Measurements from ENCODE around the gene ARPC5L.
"Not testable (repeated sequence)": the region's sequence is repeated elsewhere in the genome, so short reads cannot be mapped to it uniquely, and the experiment has no call there.

The ARPC5L gene

DNA sequence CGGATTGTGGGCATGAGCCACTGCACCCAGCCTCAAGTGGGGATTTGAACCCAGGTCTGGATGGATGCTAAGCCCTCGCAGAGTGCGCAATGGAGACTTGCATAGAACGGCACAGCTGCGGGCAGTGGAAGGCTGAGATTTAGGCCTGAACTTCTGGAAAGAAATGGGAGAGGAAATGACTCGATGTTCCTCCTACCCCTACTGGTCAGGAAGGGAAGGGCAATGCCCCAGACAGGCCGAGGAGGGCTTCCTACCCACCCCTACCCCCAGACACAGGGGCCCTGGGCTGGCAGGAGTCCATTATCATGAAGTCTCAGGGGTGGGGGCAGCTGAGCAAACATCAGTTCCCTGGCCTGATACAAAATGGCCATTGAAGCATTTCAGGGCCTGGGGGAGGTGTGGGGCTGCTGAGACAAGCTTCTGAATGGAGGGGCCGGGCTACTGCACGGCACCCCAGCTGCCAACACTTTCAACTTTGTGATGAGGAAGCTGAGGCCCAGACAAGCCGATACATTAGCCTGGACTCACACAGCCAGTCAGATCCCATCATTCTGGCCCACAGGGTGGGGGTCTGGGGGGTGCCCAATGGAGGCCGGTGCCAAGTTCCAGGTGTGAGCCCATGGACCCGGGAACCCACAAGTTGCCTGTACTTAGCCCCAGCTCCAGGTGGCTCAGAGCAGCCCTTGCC is 22.2 kb upstream of the ARPC5L start:
- DNase-seq (ENCODE audit: extremely low read depth, insufficient read length), result no peak
- H3K4me3 ChIP-seq (replicated peaks; ENCODE audit: low read depth, low read length), result no peak overlapping the region
- H3K27me3 ChIP-seq (replicated peaks; ENCODE audit: control insufficient read depth, insufficient read depth, low read length), result no peaks in the 10 kb centered on the region
- TF ChIP-seq CTCF (IDR thresholded peaks at IDR 0.05; ENCODE audit: insufficient read depth, low read length, poor library complexity, severe bottlenecking), result peak; percentile 41
- no peaks in the 10 kb centered on the region for H3K36me3 ChIP-seq (ENCODE audit: control insufficient read depth, insufficient read depth, low read length)

- DNase-seq (ENCODE audit: extremely low read depth, insufficient read length), result no peak
- TF ChIP-seq CTCF (IDR thresholded peaks at IDR 0.05; ENCODE audit: insufficient read depth, low read length, poor library complexity, severe bottlenecking), result peak; percentile 60
- Histone ChIP-seq H3K4me3 (replicated peaks; ENCODE audit: low read depth, low read length) (no peak overlapping the region), H3K27me3 (replicated peaks; ENCODE audit: control insufficient read depth, insufficient read depth, low read length) (no peaks in the 10 kb centered on the region), H3K36me3 (ENCODE audit: control insufficient read depth, insufficient read depth, low read length) (no peaks in the 10 kb centered on the region)
These were observed 21.6 kb upstream of the ARPC5L start for GRCh38 chr9:124840300-124840833.

- Histone ChIP-seq H3K36me3 (ENCODE audit: control insufficient read depth, insufficient read depth, low read length) (no peaks in the 10 kb centered on the region), H3K4me3 (replicated peaks; ENCODE audit: low read depth, low read length) (no peak overlapping the region), H3K27me3 (replicated peaks; ENCODE audit: control insufficient read depth, insufficient read depth, low read length) (no peaks in the 10 kb centered on the region)
- TF ChIP-seq CTCF (IDR thresholded peaks at IDR 0.05; ENCODE audit: insufficient read depth, low read length, poor library complexity, severe bottlenecking), result no peak
- no peak for DNase-seq (ENCODE audit: extremely low read depth, insufficient read length)
These were observed 20.7 kb upstream of the ARPC5L start for GRCh38 chr9:124841075-124841821.

DNA sequence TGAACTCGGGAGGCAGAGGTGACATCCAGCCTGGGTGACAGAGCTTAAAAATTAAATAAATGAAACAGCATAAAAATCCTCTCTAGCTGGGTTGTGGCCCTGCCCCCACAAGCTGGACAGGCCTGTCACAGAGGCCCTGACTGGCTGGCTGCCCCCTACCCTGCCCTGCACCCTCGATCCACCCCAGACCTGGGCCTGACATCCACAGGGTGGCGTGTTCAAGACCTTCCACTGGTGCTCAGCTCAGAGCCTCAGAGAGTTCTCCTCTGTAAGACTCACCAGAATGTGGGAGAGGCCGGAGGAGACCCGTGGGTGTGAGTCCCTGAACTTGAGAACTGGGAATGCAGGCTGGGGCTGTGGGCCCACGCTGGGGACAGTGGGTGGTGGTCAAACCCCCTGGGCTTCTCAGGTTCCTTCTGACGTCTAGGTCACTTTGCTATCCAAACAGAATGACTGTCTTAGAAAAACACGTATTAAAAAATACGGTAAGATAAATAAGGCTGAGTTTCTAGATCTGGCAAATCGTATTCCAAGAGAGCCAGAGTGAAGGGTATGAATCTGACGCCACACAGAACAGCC is 18.4 kb upstream of the ARPC5L start:
- H3K4me3 ChIP-seq (replicated peaks; ENCODE audit: low read depth, low read length), result no peak overlapping the region
- DNase-seq (ENCODE audit: extremely low read depth, insufficient read length), result no peak

GRCh38 chr9:124844291-124844690 is 17.6 kb upstream of the ARPC5L start:
- Histone ChIP-seq H3K27me3 (replicated peaks; ENCODE audit: control insufficient read depth, insufficient read depth, low read length) (no peaks in the 10 kb centered on the region), H3K4me3 (replicated peaks; ENCODE audit: low read depth, low read length) (no peak overlapping the region), H3K36me3 (ENCODE audit: control insufficient read depth, insufficient read depth, low read length) (no peaks in the 10 kb centered on the region)
- DNase-seq (ENCODE audit: extremely low read depth, insufficient read length), result no peak
- no peak for TF ChIP-seq CTCF (IDR thresholded peaks at IDR 0.05; ENCODE audit: insufficient read depth, low read length, poor library complexity, severe bottlenecking)

More for the DNA sequence above, 18.4 kb upstream of the ARPC5L start:
- no peak for TF ChIP-seq CTCF (IDR thresholded peaks at IDR 0.05; ENCODE audit: insufficient read depth, low read length, poor library complexity, severe bottlenecking)
- H3K36me3 ChIP-seq (ENCODE audit: control insufficient read depth, insufficient read depth, low read length), result no peaks in the 10 kb centered on the region
- H3K27me3 ChIP-seq (replicated peaks; ENCODE audit: control insufficient read depth, insufficient read depth, low read length), result no peaks in the 10 kb centered on the region

DNA sequence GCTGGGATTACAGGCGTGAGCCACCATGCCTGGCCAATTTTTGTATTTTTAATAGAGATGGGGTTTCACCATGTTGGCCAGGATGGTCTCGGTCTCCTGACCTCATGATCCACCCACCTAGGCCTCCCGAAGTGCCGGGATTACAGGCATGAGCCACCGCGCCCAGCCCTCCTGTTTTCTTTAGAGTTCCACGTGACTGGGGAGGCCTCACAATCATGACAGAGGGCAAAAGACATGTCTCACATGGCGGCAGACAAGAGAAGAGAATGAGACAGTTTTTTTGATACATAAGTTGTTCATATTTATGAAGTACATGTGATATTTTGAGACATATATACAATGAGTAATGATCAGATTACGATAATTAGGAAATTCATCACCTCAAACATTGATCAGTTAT is 15.5 kb upstream of the ARPC5L start:
- not testable (repeated sequence) for DNase-seq (ENCODE audit: extremely low read depth, insufficient read length); H3K27me3 ChIP-seq (replicated peaks; ENCODE audit: control insufficient read depth, insufficient read depth, low read length); H3K36me3 ChIP-seq (ENCODE audit: control insufficient read depth, insufficient read depth, low read length); H3K4me3 ChIP-seq (replicated peaks; ENCODE audit: low read depth, low read length)

All from GM06990 (cell line).